ENCODE data around the gene NSUN2.
"Not testable (repeated sequence)": the region's sequence is repeated elsewhere in the genome, so short reads cannot be mapped to it uniquely, and the experiment has no call there.

Gene NSUN2

GRCh38 chr5:6632888-6633468 lies at the start of gene NSUN2, which contains the start of gene SRD5A1:
Gene NSUN2, minus strand, starts transcription at chr5:6633044. Its CDS starts 65 bp downstream, at chr5:6632979.
Gene SRD5A1, plus strand, starts transcription at chr5:6633440. Its CDS starts 137 bp downstream, at chr5:6633577.
- Mint-ChIP-seq H3K36me3 (ENCODE audit: low read depth) (peaks cover 55% of the 10 kb centered on the region), H3K9me3 (no peaks in the 10 kb centered on the region), H3K27ac (peak within 1 kb of the TSS; percentile 98), H3K4me3 (peak within 1 kb of the TSS; percentile 93), H3K27me3 (no peaks in the 10 kb centered on the region), H3K4me1 (ENCODE audit: low read depth) (peaks cover 40% of the 10 kb centered on the region)
- intact Hi-C loops (cut with micrococcal nuclease): loop anchor here (1.0 to 5.0 kb wide), 3 partner anchors 79 to 1210 kb away; partner anchors contain the start of genes ICE1 and MED10

- H3K4me1 Mint-ChIP-seq (ENCODE audit: low read depth): no peaks in the 10 kb centered on the region
- H3K4me3 Mint-ChIP-seq: no peak overlapping the region
- peaks cover 19% of the 10 kb centered on the region for H3K27me3 Mint-ChIP-seq
- no peaks in the 10 kb centered on the region for H3K36me3 Mint-ChIP-seq (ENCODE audit: low read depth)
- no peak overlapping the region for H3K27ac Mint-ChIP-seq
- intact Hi-C loops (cut with micrococcal nuclease): no loop called here
- H3K9me3 Mint-ChIP-seq: no peaks in the 10 kb centered on the region
These were observed 49.4 kb upstream of the NSUN2 start for GRCh38 chr5:6682239-6682638.

GRCh38 chr5:6681682-6682081 lies 48.8 kb upstream of the NSUN2 start:
- H3K4me1 Mint-ChIP-seq (ENCODE audit: low read depth): no peaks in the 10 kb centered on the region
- intact Hi-C loops (cut with micrococcal nuclease): no loop called here
- H3K36me3 Mint-ChIP-seq (ENCODE audit: low read depth): no peaks in the 10 kb centered on the region
- no peaks in the 10 kb centered on the region for H3K9me3 Mint-ChIP-seq
- peaks cover 16% of the 10 kb centered on the region for H3K27me3 Mint-ChIP-seq
- no peak overlapping the region for H3K27ac Mint-ChIP-seq
- no peak overlapping the region for H3K4me3 Mint-ChIP-seq

- Mint-ChIP-seq H3K27me3 (peaks cover 9% of the 10 kb centered on the region), H3K4me1 (ENCODE audit: low read depth) (no peaks in the 10 kb centered on the region), H3K36me3 (ENCODE audit: low read depth) (no peaks in the 10 kb centered on the region), H3K4me3 (no peak overlapping the region), H3K9me3 (no peaks in the 10 kb centered on the region), H3K27ac (no peak overlapping the region)
- intact Hi-C loops (cut with micrococcal nuclease): no loop called here
These were observed 48.1 kb upstream of the NSUN2 start for GRCh38 chr5:6680922-6681321.

GRCh38 chr5:6678385-6678784 lies 45.5 kb upstream of the NSUN2 start:
- no peak overlapping the region for H3K4me3 Mint-ChIP-seq
- no peaks in the 10 kb centered on the region for H3K4me1 Mint-ChIP-seq (ENCODE audit: low read depth)
- no peak overlapping the region for H3K27ac Mint-ChIP-seq
- H3K9me3 Mint-ChIP-seq: no peaks in the 10 kb centered on the region
- intact Hi-C loops (cut with micrococcal nuclease): no loop called here
- no peaks in the 10 kb centered on the region for H3K36me3 Mint-ChIP-seq (ENCODE audit: low read depth)
- no peaks in the 10 kb centered on the region for H3K27me3 Mint-ChIP-seq

- intact Hi-C loops (cut with micrococcal nuclease): no loop called here
- Mint-ChIP-seq H3K36me3 (ENCODE audit: low read depth) (peaks cover 5% of the 10 kb centered on the region), H3K9me3 (no peaks in the 10 kb centered on the region), H3K4me1 (ENCODE audit: low read depth) (no peaks in the 10 kb centered on the region), H3K27ac (no peak overlapping the region), H3K4me3 (no peak overlapping the region), H3K27me3 (no peaks in the 10 kb centered on the region)
These were observed 43.9 kb upstream of the NSUN2 start for GRCh38 chr5:6676702-6677101.

GRCh38 chr5:6675784-6676491 lies 43.1 kb upstream of the NSUN2 start:
- intact Hi-C loops (cut with micrococcal nuclease): no loop called here
- H3K27me3 Mint-ChIP-seq: no peaks in the 10 kb centered on the region

GRCh38 chr5:6674886-6675285 lies 42.0 kb upstream of the NSUN2 start:
- intact Hi-C loops (cut with micrococcal nuclease): no loop called here
- peaks cover 23% of the 10 kb centered on the region for H3K36me3 Mint-ChIP-seq (ENCODE audit: low read depth)
- no peak overlapping the region for H3K4me3 Mint-ChIP-seq
- no peak overlapping the region for H3K27ac Mint-ChIP-seq
- H3K4me1 Mint-ChIP-seq (ENCODE audit: low read depth): no peaks in the 10 kb centered on the region
- no peaks in the 10 kb centered on the region for H3K9me3 Mint-ChIP-seq
- no peaks in the 10 kb centered on the region for H3K27me3 Mint-ChIP-seq

More at GRCh38 chr5:6675784-6676491, 43.1 kb upstream of the NSUN2 start:
- no peak overlapping the region for H3K4me3 Mint-ChIP-seq
- no peak overlapping the region for H3K27ac Mint-ChIP-seq
- H3K36me3 Mint-ChIP-seq (ENCODE audit: low read depth): peaks cover 13% of the 10 kb centered on the region
- H3K4me1 Mint-ChIP-seq (ENCODE audit: low read depth): no peaks in the 10 kb centered on the region
- no peaks in the 10 kb centered on the region for H3K9me3 Mint-ChIP-seq

- intact Hi-C loops (cut with micrococcal nuclease): no loop called here
- Mint-ChIP-seq H3K27me3 (no peaks in the 10 kb centered on the region), H3K9me3 (no peaks in the 10 kb centered on the region), H3K4me1 (ENCODE audit: low read depth) (no peaks in the 10 kb centered on the region), H3K27ac (no peak overlapping the region), H3K4me3 (no peak overlapping the region), H3K36me3 (ENCODE audit: low read depth) (peaks cover 28% of the 10 kb centered on the region)
These were observed 41.6 kb upstream of the NSUN2 start for GRCh38 chr5:6674421-6674820.

- Mint-ChIP-seq H3K36me3 (ENCODE audit: low read depth) (peaks cover 33% of the 10 kb centered on the region), H3K9me3 (no peaks in the 10 kb centered on the region)
- intact Hi-C loops (cut with micrococcal nuclease): no loop called here
These were observed 41.1 kb upstream of the NSUN2 start for GRCh38 chr5:6673963-6674362.

GRCh38 chr5:6673031-6673430 lies 40.2 kb upstream of the NSUN2 start:
- H3K4me3 Mint-ChIP-seq: no peak overlapping the region
- intact Hi-C loops (cut with micrococcal nuclease): no loop called here
- peaks cover 40% of the 10 kb centered on the region for H3K36me3 Mint-ChIP-seq (ENCODE audit: low read depth)
- no peak overlapping the region for H3K27ac Mint-ChIP-seq
- no peaks in the 10 kb centered on the region for H3K9me3 Mint-ChIP-seq
- peaks cover 6% of the 10 kb centered on the region for H3K4me1 Mint-ChIP-seq (ENCODE audit: low read depth)
- no peaks in the 10 kb centered on the region for H3K27me3 Mint-ChIP-seq

More at GRCh38 chr5:6673963-6674362, 41.1 kb upstream of the NSUN2 start:
- Mint-ChIP-seq H3K4me1 (ENCODE audit: low read depth) (peaks cover 4% of the 10 kb centered on the region), H3K27ac (no peak overlapping the region), H3K27me3 (no peaks in the 10 kb centered on the region), H3K4me3 (no peak overlapping the region)

- H3K27ac Mint-ChIP-seq, H3K4me3 Mint-ChIP-seq: not testable (repeated sequence)
These were observed 35.9 kb upstream of the NSUN2 start for GRCh38 chr5:6668717-6669116.

GRCh38 chr5:6667648-6668047 lies 34.8 kb upstream of the NSUN2 start:
- H3K9me3 Mint-ChIP-seq: no peaks in the 10 kb centered on the region
- H3K27me3 Mint-ChIP-seq: no peaks in the 10 kb centered on the region
- H3K36me3 Mint-ChIP-seq (ENCODE audit: low read depth): peaks cover 78% of the 10 kb centered on the region
- H3K27ac Mint-ChIP-seq: no peak overlapping the region
- no peak overlapping the region for H3K4me3 Mint-ChIP-seq
- intact Hi-C loops (cut with micrococcal nuclease): no loop called here
- H3K4me1 Mint-ChIP-seq (ENCODE audit: low read depth): peaks cover 6% of the 10 kb centered on the region

More at GRCh38 chr5:6668717-6669116, 35.9 kb upstream of the NSUN2 start:
- H3K27me3 Mint-ChIP-seq; H3K4me1 Mint-ChIP-seq (ENCODE audit: low read depth); intact Hi-C loops (cut with micrococcal nuclease); H3K9me3 Mint-ChIP-seq: not testable (repeated sequence)
- H3K36me3 Mint-ChIP-seq (ENCODE audit: low read depth): peaks cover 67% of the 10 kb centered on the region

GRCh38 chr5:6666762-6667161 lies 33.9 kb upstream of the NSUN2 start:
- Mint-ChIP-seq H3K27ac (no peak overlapping the region), H3K36me3 (ENCODE audit: low read depth) (peaks cover 82% of the 10 kb centered on the region), H3K9me3 (no peaks in the 10 kb centered on the region), H3K4me1 (ENCODE audit: low read depth) (peaks cover 6% of the 10 kb centered on the region), H3K4me3 (no peak overlapping the region), H3K27me3 (no peaks in the 10 kb centered on the region)
- intact Hi-C loops (cut with micrococcal nuclease): no loop called here

All from dendritic cell treated with granulocyte-macrophage colony-stimulating factor and Interleukin-4, amounts not matched to agents 40 ng/mL and 50 ng/mL, for 4 days (primary cell).